Activated CD8-positive, alpha-beta T cell treated with anti-CD3 and anti-CD28 coated beads for 36 hours (primary cell): ENCODE measurements around the gene EN2. TPM values are rescaled to one million over a fixed set of nuclear protein-coding genes. Genes with fewer than 3 reads are reported as not detected.

Experiments used
- ATAC-seq: fragments of 200-7000 bp; cut with Tn5 transposase; one replicate; pipeline ENCODE4 v1.10.0; 2021; ENCODE audit warnings: mild to moderate bottlenecking, moderate library complexity
- CTCF ChIA-PET: fragments of 350-600 bp; sonication (Branson Sonifier 250); formaldehyde crosslinking; loops from one replicate; lab custom pipeline; 2021; ENCODE audit warnings: antibody characterized with exemption; lab: Charles Lee
- POLR2A ChIA-PET: fragments of 350-600 bp; sonication (Branson Sonifier 250); formaldehyde crosslinking; loops from one replicate; lab custom pipeline; 2021; ENCODE audit warnings: antibody characterized with exemption; lab: Charles Lee
- DNase-seq: peaks from one replicate; pipeline ENCODE4 v3.0.0-alpha.2; 2020
- H3K27ac Mint-ChIP-seq: one replicate; pipeline ENCODE4 v1.8.0; 2021; ENCODE audit warnings: mild to moderate bottlenecking, mixed read lengths
- H3K27me3 Mint-ChIP-seq: one replicate; pipeline ENCODE4 v1.8.0; 2021; ENCODE audit warnings: mixed read lengths
- H3K36me3 Mint-ChIP-seq: one replicate; pipeline ENCODE4 v1.8.0; 2021; ENCODE audit warnings: low read depth, mixed read lengths
- H3K4me1 Mint-ChIP-seq: one replicate; pipeline ENCODE4 v1.8.0; 2021; ENCODE audit warnings: low read depth, mixed read lengths
- H3K4me3 Mint-ChIP-seq: one replicate; pipeline ENCODE4 v1.8.0; 2021; ENCODE audit warnings: mild to moderate bottlenecking, moderate library complexity, mixed read lengths
- H3K9me3 Mint-ChIP-seq: one replicate; pipeline ENCODE4 v1.8.0; 2021; ENCODE audit warnings: mixed read lengths
- CTCF ChIP-seq: fragments of 200-600 bp; IDR thresholded peaks from one replicate; pipeline ENCODE4 v1.8.0; 2022; ENCODE audit warnings: antibody characterized with exemption, mild to moderate bottlenecking
- intact Hi-C: fragments of 100-400 bp; cut with micrococcal nuclease; formaldehyde crosslinking; loops from one replicate; pipeline ENCODE4 v1.10.0; 2022
- total RNA-seq, 2 experiments: library from RNA; stranded (reverse); gene quantifications; one replicate each; pipeline ENCODE4 v1.2.3, GENCODE V29; 2021

Gene EN2
- total RNA-seq, 2 experiments from 2014 or later, result not detected

DNA sequence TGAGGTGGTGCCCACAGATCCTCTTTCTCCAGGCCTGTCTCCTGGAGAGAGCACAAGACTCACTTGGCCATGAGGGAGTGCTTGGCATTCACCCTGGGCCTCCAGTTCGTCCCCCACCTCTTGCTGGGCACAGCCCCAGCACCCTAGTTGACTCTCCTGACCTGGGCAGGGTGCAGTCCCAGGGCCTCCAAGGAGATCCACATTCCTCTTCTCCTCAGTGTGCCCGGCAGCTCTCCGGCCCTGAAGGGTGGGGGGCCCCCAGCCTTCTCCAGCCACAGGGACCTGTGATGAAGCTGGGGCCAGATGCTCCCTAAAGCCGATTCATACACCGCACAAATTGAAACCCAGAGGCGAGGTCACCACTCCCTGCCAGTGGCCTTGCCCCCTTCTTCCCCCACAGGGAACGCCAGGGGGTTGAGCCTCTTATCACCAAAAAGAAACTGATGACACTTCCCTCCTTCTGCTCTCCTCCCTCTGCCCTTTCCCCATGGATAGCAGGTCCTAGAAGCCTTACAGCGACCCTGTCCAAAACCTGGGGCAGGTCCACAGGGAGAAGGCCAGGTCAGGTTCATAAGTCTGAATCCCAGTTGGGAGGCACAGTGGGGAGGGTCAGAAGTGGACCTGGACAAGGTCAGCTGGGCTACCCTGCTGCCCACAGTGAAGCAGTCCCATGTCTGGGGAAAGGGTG, 3.1 kb downstream of the EN2 start:
- Mint-ChIP-seq H3K9me3 (no peaks in the 10 kb centered on the region), H3K27me3 (peaks cover 75% of the 10 kb centered on the region), H3K27ac (no peak overlapping the region), H3K4me3 (no peak overlapping the region), H3K36me3 (no peaks in the 10 kb centered on the region), H3K4me1 (peaks cover 8% of the 10 kb centered on the region)
- CTCF ChIA-PET, result no interaction called here
- POLR2A ChIA-PET, result no interaction called here
- intact Hi-C loops, result no loop called here
- no peak for DNase-seq
- ATAC-seq, result no peak
- no peak for TF ChIP-seq CTCF

- peaks cover 8% of the 10 kb centered on the region for H3K4me1 Mint-ChIP-seq
- intact Hi-C loops, result no loop called here
- DNase-seq, result no peak
- H3K4me3 Mint-ChIP-seq, result no peak overlapping the region
- no peaks in the 10 kb centered on the region for H3K36me3 Mint-ChIP-seq
- H3K27me3 Mint-ChIP-seq, result peaks cover 73% of the 10 kb centered on the region
- CTCF ChIA-PET, result no interaction called here
- POLR2A ChIA-PET, result no interaction called here
- no peak overlapping the region for H3K27ac Mint-ChIP-seq
- no peak for ATAC-seq
- H3K9me3 Mint-ChIP-seq, result no peaks in the 10 kb centered on the region
- TF ChIP-seq CTCF, result no peak
These were observed 3.7 kb downstream of the EN2 start for GRCh38 chr7:155461631-155462030.

- Mint-ChIP-seq H3K4me1 (peaks cover 7% of the 10 kb centered on the region), H3K36me3 (no peaks in the 10 kb centered on the region), H3K4me3 (no peak overlapping the region), H3K9me3 (no peaks in the 10 kb centered on the region), H3K27me3 (peaks cover 72% of the 10 kb centered on the region), H3K27ac (no peak overlapping the region)
- ATAC-seq, result no peak
- no peak for TF ChIP-seq CTCF
- no peak for DNase-seq
- ChIA-PET POLR2A (no interaction called here), CTCF (interaction anchor here (1.0 to 1.1 kb wide), 2 partner anchors 23 to 82 kb away, joined by 4 read pairs; no protein-coding TSS in a partner anchor)
- intact Hi-C loops, result no loop called here
These were observed 4.3 kb downstream of the EN2 start for GRCh38 chr7:155462163-155462735.

- no peaks in the 10 kb centered on the region for H3K9me3 Mint-ChIP-seq
- H3K27ac Mint-ChIP-seq, result no peak overlapping the region
- H3K27me3 Mint-ChIP-seq, result peaks cover 75% of the 10 kb centered on the region
- DNase-seq, result no peak
- no peak for TF ChIP-seq CTCF
- no peaks in the 10 kb centered on the region for H3K36me3 Mint-ChIP-seq
- no peak for ATAC-seq
- ChIA-PET POLR2A (no interaction called here), CTCF (interaction anchor here (1.0 to 1.1 kb wide), 2 partner anchors 24 to 83 kb away, joined by 4 read pairs; no protein-coding TSS in a partner anchor)
- H3K4me3 Mint-ChIP-seq, result no peak overlapping the region
- intact Hi-C loops, result no loop called here
- peaks cover 11% of the 10 kb centered on the region for H3K4me1 Mint-ChIP-seq
These were observed 5.3 kb downstream of the EN2 start for GRCh38 chr7:155463114-155463811.

- Mint-ChIP-seq H3K27me3 (peaks cover 83% of the 10 kb centered on the region), H3K27ac (no peak overlapping the region), H3K36me3 (no peaks in the 10 kb centered on the region), H3K4me3 (no peak overlapping the region), H3K4me1 (peaks cover 11% of the 10 kb centered on the region), H3K9me3 (no peaks in the 10 kb centered on the region)
- POLR2A ChIA-PET, result no interaction called here
- CTCF ChIA-PET, result no interaction called here
- intact Hi-C loops, result no loop called here
- no peak for TF ChIP-seq CTCF
- no peak for ATAC-seq
- DNase-seq, result no peak
These were observed 6.3 kb downstream of the EN2 start for GRCh38 chr7:155464183-155464582.
